Measurements from ENCODE around the gene AGK.

DNA sequence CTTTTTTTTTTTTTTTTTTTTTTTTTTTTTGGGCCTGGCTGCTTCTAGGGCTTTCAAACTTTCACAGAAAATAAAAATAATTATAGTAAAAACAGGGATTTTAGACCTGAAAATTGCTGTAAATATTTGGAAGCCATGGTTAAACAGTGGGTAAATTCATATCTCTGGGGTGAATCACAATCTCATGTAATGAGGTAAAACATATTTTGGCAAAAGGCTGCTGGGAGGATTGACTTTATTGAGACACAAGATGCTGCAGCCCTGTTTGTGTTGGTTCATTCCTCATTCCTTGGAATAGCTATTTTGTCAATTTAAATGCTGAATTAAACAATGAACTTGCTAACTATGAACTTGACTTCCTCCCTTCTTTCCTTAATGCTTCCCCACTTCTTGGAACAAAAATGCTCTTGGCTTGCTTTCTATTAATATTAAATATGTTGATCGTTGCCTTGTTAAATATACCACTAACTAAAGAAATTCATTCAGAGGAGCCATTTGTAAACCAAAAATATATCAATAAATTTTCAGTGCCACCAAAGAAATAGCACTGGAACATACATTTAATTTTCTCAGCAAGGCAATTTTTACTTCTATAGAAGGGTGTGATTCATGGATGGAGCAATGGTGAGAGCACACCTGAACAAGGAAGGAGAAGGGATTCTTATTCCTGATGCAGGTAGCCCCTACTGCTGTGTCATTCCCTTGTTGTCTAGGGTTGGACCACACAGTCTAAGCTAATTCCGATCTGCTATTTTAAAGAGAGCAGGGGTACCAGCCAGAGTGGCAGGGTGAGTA is 24.6 kb downstream of the AGK start:
- TF ChIP-seq, protein P1, sequence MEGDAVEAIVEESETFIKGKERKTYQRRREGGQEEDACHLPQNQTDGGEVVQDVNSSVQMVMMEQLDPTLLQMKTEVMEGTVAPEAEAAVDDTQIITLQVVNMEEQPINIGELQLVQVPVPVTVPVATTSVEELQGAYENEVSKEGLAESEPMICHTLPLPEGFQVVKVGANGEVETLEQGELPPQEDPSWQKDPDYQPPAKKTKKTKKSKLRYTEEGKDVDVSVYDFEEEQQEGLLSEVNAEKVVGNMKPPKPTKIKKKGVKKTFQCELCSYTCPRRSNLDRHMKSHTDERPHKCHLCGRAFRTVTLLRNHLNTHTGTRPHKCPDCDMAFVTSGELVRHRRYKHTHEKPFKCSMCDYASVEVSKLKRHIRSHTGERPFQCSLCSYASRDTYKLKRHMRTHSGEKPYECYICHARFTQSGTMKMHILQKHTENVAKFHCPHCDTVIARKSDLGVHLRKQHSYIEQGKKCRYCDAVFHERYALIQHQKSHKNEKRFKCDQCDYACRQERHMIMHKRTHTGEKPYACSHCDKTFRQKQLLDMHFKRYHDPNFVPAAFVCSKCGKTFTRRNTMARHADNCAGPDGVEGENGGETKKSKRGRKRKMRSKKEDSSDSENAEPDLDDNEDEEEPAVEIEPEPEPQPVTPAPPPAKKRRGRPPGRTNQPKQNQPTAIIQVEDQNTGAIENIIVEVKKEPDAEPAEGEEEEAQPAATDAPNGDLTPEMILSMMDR (conservative IDR thresholded peaks at IDR 0.05; ENCODE audit: low read depth, low read length): no peak
- no peak for TF ChIP-seq EZH2 (IDR thresholded peaks at IDR 0.05; ENCODE audit: low read length, unreplicated experiment)
